OCI-LY7 (cell line): ENCODE data around the gene PPP1R37. TPM values are rescaled to one million over a fixed set of nuclear protein-coding genes. Genes with fewer than 3 reads are reported as not detected.
"Not testable (repeated sequence)": the region's sequence is repeated elsewhere in the genome, so short reads cannot be mapped to it uniquely, and the experiment has no call there.

Experiments
- BruUV-seq: library from RNA; stranded (reverse); fragments of 400-500 nt; replicated peaks from 2 replicates; lab custom pipeline; 2021; lab: Mats Ljungman, UMichigan
- CTCF ChIA-PET: fragments of 300-600 bp; sonication (Branson Sonifier 250); formaldehyde crosslinking; loops from one replicate; lab custom pipeline; 2022; ENCODE audit warnings: antibody characterized with exemption; ENCODE audit not compliant: unreplicated experiment; lab: Charles Lee
- POLR2A ChIA-PET: fragments of 300-600 bp; sonication (Branson Sonifier 250); formaldehyde crosslinking; loops from one replicate; lab custom pipeline; 2022; ENCODE audit warnings: antibody characterized with exemption; lab: Charles Lee
- DNase-seq: peaks from one replicate; pipeline ENCODE4 v3.0.0-alpha.2; 2015; ENCODE audit warnings: low spot score
- H2AFZ ChIP-seq: fragments of 200-600 bp; sonication (generic), shearing (Covaris generic); 2 replicates; pipeline ENCODE4 v1.6.1; 2014; ENCODE audit warnings: mild to moderate bottlenecking, antibody characterized with exemption, low read length, moderate library complexity
- H3K27ac ChIP-seq: fragments of 200-600 bp; sonication (generic); 2 replicates; pipeline ENCODE4 v1.5.1; 2014; ENCODE audit warnings: mixed run types, low read depth, mild to moderate bottlenecking, moderate library complexity, low read length, inconsistent platforms; ENCODE audit not compliant: poor library complexity, severe bottlenecking
- H3K36me3 ChIP-seq: fragments of 200-600 bp; sonication (generic); 2 replicates; pipeline ENCODE4 v1.6.1; 2014; ENCODE audit warnings: mild to moderate bottlenecking, antibody characterized with exemption, low read length, moderate library complexity, mixed read lengths; ENCODE audit not compliant: insufficient read depth
- H3K4me1 ChIP-seq: fragments of 200-600 bp; sonication (generic); 2 replicates; pipeline ENCODE4 v1.5.1; 2014; ENCODE audit warnings: mild to moderate bottlenecking, low read length; ENCODE audit not compliant: insufficient read depth, poor library complexity, severe bottlenecking
- H3K4me2 ChIP-seq: fragments of 200-600 bp; sonication (generic); 2 replicates; pipeline ENCODE4 v1.6.1; 2014; ENCODE audit warnings: mild to moderate bottlenecking, low read length
- H3K4me3 ChIP-seq: fragments of 200-600 bp; sonication (generic); 2 replicates; pipeline ENCODE4 v1.5.1; 2014; ENCODE audit warnings: mild to moderate bottlenecking, low read depth, low read length; ENCODE audit not compliant: poor library complexity, severe bottlenecking
- H3K79me2 ChIP-seq: fragments of 200-600 bp; sonication (generic); 2 replicates; pipeline ENCODE4 v1.6.1; 2016; ENCODE audit warnings: low read depth, mild to moderate bottlenecking, low read length, moderate library complexity, mixed read lengths; ENCODE audit not compliant: insufficient read depth
- H3K9me2 ChIP-seq: fragments of 200-600 bp; sonication (generic); 2 replicates; pipeline ENCODE4 v1.6.1; 2016; ENCODE audit warnings: mild to moderate bottlenecking, low read length, mixed read lengths; ENCODE audit not compliant: insufficient read depth
- H3K9me3 ChIP-seq: fragments of 200-600 bp; sonication (generic); 2 replicates; pipeline ENCODE4 v1.6.1; 2014; ENCODE audit warnings: mild to moderate bottlenecking, mixed run types, low read length, mixed read lengths
- H4K20me1 ChIP-seq: fragments of 200-600 bp; sonication (generic); 2 replicates; pipeline ENCODE4 v1.6.1; 2014; ENCODE audit warnings: mild to moderate bottlenecking, antibody characterized with exemption, low read length, moderate library complexity, mixed read lengths; ENCODE audit not compliant: insufficient read depth
- EZH2phosphoT487 ChIP-seq: fragments of 200-600 bp; sonication (generic); IDR thresholded peaks from 2 replicates; pipeline ENCODE4 v1.6.1; 2018; ENCODE audit warnings: low read depth, borderline replicate concordance, mild to moderate bottlenecking, mixed run types, antibody characterized with exemption, low read length, moderate library complexity, mixed read lengths
- intact Hi-C: fragments of 100-400 bp; cut with micrococcal nuclease; formaldehyde crosslinking; loops from one replicate; pipeline ENCODE4 v1.10.0; 2022; ENCODE audit not compliant: unreplicated experiment
- total RNA-seq, 2 experiments: library from RNA; depleted of rRNA in 1 of 2; stranded (reverse); fragments of >200 nt in 1 of 2; shearing (Covaris generic) in 1 of 2; gene quantifications; 2 replicates each; pipeline ENCODE4 v1.2.3, GENCODE V29; 2014 to 2022
- TF ChIP-seq, protein P1 (sequence below): fragments of 200-600 bp; sonication (generic); conservative IDR thresholded peaks from 2 replicates; pipeline ENCODE4 v1.5.1; 2014; ENCODE audit warnings: mild to moderate bottlenecking, antibody characterized with exemption, low read length, moderate library complexity, mixed read lengths

Gene PPP1R37
- total RNA-seq, 2 experiments from 2014 or later, result 24.7 to 48.6 TPM

- ChIA-PET POLR2A (no interaction called here), CTCF (no interaction called here)
- DNase-seq, result no peak
- H3K79me2 ChIP-seq, result peaks cover 46% of the 10 kb centered on the region
- H3K4me2 ChIP-seq, result no peak overlapping the region; the same call in 1 of the 2 replicates
- H2AFZ ChIP-seq, result no peak overlapping the region
- no peaks in the 10 kb centered on the region for H3K9me3 ChIP-seq
- H3K27ac ChIP-seq, result no peak overlapping the region
- H3K4me1 ChIP-seq, result peaks cover 14% of the 10 kb centered on the region
- no peaks in the 10 kb centered on the region for H3K9me2 ChIP-seq
- H3K36me3 ChIP-seq, result peaks cover 11% of the 10 kb centered on the region; the same call in 1 of the 2 replicates
- no TSS peak for BruUV-seq
- H4K20me1 ChIP-seq, result no peaks in the 10 kb centered on the region; the same call in 1 of the 2 replicates
- intact Hi-C loops, result no loop called here
- no peak overlapping the region for H3K4me3 ChIP-seq
- TF ChIP-seq, protein P1, sequence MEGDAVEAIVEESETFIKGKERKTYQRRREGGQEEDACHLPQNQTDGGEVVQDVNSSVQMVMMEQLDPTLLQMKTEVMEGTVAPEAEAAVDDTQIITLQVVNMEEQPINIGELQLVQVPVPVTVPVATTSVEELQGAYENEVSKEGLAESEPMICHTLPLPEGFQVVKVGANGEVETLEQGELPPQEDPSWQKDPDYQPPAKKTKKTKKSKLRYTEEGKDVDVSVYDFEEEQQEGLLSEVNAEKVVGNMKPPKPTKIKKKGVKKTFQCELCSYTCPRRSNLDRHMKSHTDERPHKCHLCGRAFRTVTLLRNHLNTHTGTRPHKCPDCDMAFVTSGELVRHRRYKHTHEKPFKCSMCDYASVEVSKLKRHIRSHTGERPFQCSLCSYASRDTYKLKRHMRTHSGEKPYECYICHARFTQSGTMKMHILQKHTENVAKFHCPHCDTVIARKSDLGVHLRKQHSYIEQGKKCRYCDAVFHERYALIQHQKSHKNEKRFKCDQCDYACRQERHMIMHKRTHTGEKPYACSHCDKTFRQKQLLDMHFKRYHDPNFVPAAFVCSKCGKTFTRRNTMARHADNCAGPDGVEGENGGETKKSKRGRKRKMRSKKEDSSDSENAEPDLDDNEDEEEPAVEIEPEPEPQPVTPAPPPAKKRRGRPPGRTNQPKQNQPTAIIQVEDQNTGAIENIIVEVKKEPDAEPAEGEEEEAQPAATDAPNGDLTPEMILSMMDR, result no peak
- TF ChIP-seq EZH2phosphoT487, result no peak
Measured at GRCh38 chr19:45104658-45105349, 11.8 kb downstream of the PPP1R37 start.

GRCh38 chr19:45106363-45106762 is 13.4 kb downstream of the PPP1R37 start:
- H3K27ac ChIP-seq, H3K4me3 ChIP-seq, H4K20me1 ChIP-seq, DNase-seq, H3K9me3 ChIP-seq, H3K9me2 ChIP-seq, H2AFZ ChIP-seq, CTCF ChIA-PET, BruUV-seq, intact Hi-C loops, H3K4me2 ChIP-seq, H3K36me3 ChIP-seq: not testable (repeated sequence)
- POLR2A ChIA-PET, result interaction anchor here (0.6 kb wide), 1 partner anchor 219 kb away, joined by 10 read pairs; no protein-coding TSS in a partner anchor
- peaks cover 22% of the 10 kb centered on the region for H3K4me1 ChIP-seq
- peaks cover 43% of the 10 kb centered on the region; the same call in 1 of the 2 replicates for H3K79me2 ChIP-seq

DNA sequence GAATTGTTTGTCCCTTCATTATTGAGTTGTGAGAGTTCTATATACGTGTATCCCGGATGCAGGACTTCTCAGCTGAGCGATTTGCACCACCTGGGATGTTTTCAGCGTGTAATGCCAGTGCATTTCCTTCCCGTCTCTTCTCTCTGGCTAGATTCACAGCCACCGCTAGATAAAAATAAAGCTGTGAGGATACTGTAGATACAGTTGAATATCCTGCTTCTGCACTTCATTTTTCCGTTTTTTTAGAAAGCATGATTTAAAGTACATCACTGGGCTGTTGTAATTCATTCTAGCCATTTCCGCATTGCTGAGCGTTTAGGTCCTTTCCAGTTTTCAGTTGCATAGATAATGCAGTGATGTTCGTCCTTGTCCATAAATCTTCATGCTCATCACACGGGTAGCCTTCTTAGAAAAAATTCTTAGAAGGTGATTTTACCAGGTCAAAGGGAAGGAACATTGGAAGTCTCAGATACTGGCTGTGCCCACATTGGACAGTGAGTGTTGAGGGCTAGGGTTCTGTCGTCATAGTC is 14.7 kb downstream of the PPP1R37 start:
- H3K4me1 ChIP-seq, result peaks cover 22% of the 10 kb centered on the region
- no peak overlapping the region for H3K4me3 ChIP-seq
- no peaks in the 10 kb centered on the region for H3K36me3 ChIP-seq
- no peak for DNase-seq
- H4K20me1 ChIP-seq, result no peaks in the 10 kb centered on the region; the same call in 1 of the 2 replicates
- peaks cover 37% of the 10 kb centered on the region; the same call in 1 of the 2 replicates for H3K79me2 ChIP-seq
- TF ChIP-seq, protein P1, result no peak
- TF ChIP-seq EZH2phosphoT487, result no peak
- CTCF ChIA-PET, result no interaction called here
- no peaks in the 10 kb centered on the region for H3K9me3 ChIP-seq
- H3K27ac ChIP-seq, result no peak overlapping the region
- intact Hi-C loops, result no loop called here
- POLR2A ChIA-PET, result interaction anchor here (0.6 kb wide), 1 partner anchor 1490 kb away, joined by 3 read pairs; no protein-coding TSS in a partner anchor
- BruUV-seq, result no TSS peak
- H2AFZ ChIP-seq, result no peak overlapping the region
- no peak overlapping the region for H3K4me2 ChIP-seq
- no peaks in the 10 kb centered on the region for H3K9me2 ChIP-seq
